ENCODE results near the gene XYLT1. TPM values are rescaled to one million over a fixed set of nuclear protein-coding genes. Genes with fewer than 3 reads are reported as not detected.

XYLT1 gene
- total RNA-seq, 1 experiment from 2014 or later = not detected

DNA sequence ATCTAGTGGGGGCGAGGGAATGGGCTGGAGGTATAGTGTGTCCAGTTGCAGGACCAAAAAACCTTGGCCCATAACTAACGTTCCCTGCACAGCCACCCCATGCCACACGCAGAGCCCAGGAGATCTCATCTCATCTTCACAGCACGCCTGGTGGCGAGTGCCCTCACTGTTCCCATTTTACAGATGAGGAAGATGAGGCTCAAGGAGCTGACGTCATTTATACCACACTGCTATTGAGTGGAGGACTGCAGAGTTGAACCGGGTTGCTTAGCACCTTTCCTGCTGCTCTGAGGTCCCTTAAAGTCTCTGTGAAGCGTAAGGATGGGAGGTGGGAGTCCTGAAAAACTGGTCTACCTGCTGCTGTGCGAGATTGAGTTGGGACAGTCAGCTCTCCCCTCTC lies 172.5 kb downstream of the XYLT1 start:
- Histone ChIP-seq H3K27me3 (ENCODE audit: low read length) (no peaks in the 10 kb centered on the region), H3K9me3 (ENCODE audit: low read length) (no peaks in the 10 kb centered on the region), H4K20me1 (ENCODE audit: low read length) (no peaks in the 10 kb centered on the region), H3K79me2 (ENCODE audit: low read length) (no peaks in the 10 kb centered on the region), H3K36me3 (ENCODE audit: low read depth, low read length) (no peaks in the 10 kb centered on the region), H3K9me2 (replicated peaks; ENCODE audit: low read length) (no peaks in the 10 kb centered on the region), H3K4me3 (ENCODE audit: low read length) (no peak overlapping the region), H3K4me1 (ENCODE audit: insufficient read depth, low read length) (no peaks in the 10 kb centered on the region), H3K4me2 (ENCODE audit: low read length) (no peak overlapping the region), H3K27ac (ENCODE audit: low read length) (no peak overlapping the region), H3F3A (ENCODE audit: low read length, unreplicated experiment) (no peaks in the 10 kb centered on the region), H3K9ac (ENCODE audit: low read length) (no peak overlapping the region), H2AFZ (ENCODE audit: low read length) (no peak overlapping the region)
- BruUV-seq (replicated peaks) = no TSS peak
- ATAC-seq (no peak), DNase-seq (no peak)
- TF ChIP-seq, protein P1, sequence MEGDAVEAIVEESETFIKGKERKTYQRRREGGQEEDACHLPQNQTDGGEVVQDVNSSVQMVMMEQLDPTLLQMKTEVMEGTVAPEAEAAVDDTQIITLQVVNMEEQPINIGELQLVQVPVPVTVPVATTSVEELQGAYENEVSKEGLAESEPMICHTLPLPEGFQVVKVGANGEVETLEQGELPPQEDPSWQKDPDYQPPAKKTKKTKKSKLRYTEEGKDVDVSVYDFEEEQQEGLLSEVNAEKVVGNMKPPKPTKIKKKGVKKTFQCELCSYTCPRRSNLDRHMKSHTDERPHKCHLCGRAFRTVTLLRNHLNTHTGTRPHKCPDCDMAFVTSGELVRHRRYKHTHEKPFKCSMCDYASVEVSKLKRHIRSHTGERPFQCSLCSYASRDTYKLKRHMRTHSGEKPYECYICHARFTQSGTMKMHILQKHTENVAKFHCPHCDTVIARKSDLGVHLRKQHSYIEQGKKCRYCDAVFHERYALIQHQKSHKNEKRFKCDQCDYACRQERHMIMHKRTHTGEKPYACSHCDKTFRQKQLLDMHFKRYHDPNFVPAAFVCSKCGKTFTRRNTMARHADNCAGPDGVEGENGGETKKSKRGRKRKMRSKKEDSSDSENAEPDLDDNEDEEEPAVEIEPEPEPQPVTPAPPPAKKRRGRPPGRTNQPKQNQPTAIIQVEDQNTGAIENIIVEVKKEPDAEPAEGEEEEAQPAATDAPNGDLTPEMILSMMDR (conservative IDR thresholded peaks at IDR 0.05; ENCODE audit: low read depth, low read length) = no peak
- TF ChIP-seq EZH2phosphoT487 (IDR thresholded peaks at IDR 0.05; ENCODE audit: borderline replicate concordance, low read length) = no peak
- TF ChIP-seq EZH2 (IDR thresholded peaks at IDR 0.05; ENCODE audit: low read length, unreplicated experiment) = no peak
- intact Hi-C loops (cut with micrococcal nuclease) = no loop called here
- CTCF ChIA-PET = no interaction called here
- POLR2A ChIA-PET (ENCODE audit: unreplicated experiment) = no interaction called here

DNA sequence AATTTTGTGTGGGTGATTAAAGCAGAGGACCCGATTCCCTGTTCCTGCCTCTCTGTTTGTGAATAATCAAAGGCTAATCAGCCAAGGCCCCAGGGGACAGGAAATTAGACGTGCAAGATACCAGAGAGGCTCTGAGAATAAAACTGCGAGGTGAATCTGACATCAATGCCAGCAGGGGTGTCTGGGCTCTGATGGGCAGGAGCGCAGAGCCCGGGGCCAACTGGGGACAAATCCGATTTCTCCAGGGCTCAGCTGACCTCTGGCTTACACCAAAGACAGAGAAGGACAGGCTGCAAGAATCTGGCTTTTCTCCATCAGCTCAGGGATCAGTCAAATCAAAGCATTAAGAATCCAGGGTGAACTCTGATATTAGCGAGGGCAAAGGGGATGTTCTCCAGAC lies 174.3 kb downstream of the XYLT1 start:
- no peaks in the 10 kb centered on the region for H3K79me2 ChIP-seq (ENCODE audit: low read length)
- H4K20me1 ChIP-seq (ENCODE audit: low read length) = no peaks in the 10 kb centered on the region
- intact Hi-C loops (cut with micrococcal nuclease) = no loop called here

DNA sequence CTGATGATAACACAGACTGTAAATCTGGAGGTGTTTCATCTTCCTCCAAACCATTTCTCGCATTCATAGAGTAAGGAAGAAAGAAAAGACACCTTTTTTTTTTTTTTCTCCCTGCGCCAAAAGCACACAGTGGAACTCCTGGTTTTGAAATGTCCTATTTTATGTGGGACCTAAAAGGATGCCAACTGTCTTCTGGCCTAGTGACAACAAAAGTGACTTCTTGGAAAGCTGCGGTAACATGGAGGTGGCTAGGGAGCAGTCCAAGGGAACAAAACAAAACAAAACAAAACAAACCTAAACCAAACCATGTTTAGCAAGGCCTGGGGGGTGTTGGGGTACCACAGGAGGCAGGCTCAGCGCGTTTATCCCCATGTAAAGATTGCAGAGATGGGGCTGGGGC lies 174.8 kb downstream of the XYLT1 start:
- no TSS peak for BruUV-seq (replicated peaks)
- intact Hi-C loops (cut with micrococcal nuclease) = no loop called here
- no peak for ATAC-seq
- Histone ChIP-seq H4K20me1 (ENCODE audit: low read length) (no peaks in the 10 kb centered on the region), H3K4me1 (ENCODE audit: insufficient read depth, low read length) (no peaks in the 10 kb centered on the region), H3K9me3 (ENCODE audit: low read length) (no peaks in the 10 kb centered on the region), H3K4me2 (ENCODE audit: low read length) (no peak overlapping the region), H3K27me3 (ENCODE audit: low read length) (no peaks in the 10 kb centered on the region), H3F3A (ENCODE audit: low read length, unreplicated experiment) (no peaks in the 10 kb centered on the region), H3K9me2 (replicated peaks; ENCODE audit: low read length) (no peaks in the 10 kb centered on the region), H3K4me3 (ENCODE audit: low read length) (no peak overlapping the region), H2AFZ (ENCODE audit: low read length) (no peak overlapping the region), H3K79me2 (ENCODE audit: low read length) (no peaks in the 10 kb centered on the region), H3K27ac (ENCODE audit: low read length) (no peak overlapping the region), H3K36me3 (ENCODE audit: low read depth, low read length) (no peaks in the 10 kb centered on the region), H3K9ac (ENCODE audit: low read length) (no peak overlapping the region)
- ChIA-PET CTCF (no interaction called here), POLR2A (ENCODE audit: unreplicated experiment) (no interaction called here)
- DNase-seq = no peak
- TF ChIP-seq EZH2phosphoT487 (IDR thresholded peaks at IDR 0.05; ENCODE audit: borderline replicate concordance, low read length) (no peak), EZH2 (IDR thresholded peaks at IDR 0.05; ENCODE audit: low read length, unreplicated experiment) (no peak)
- TF ChIP-seq, protein P1 (conservative IDR thresholded peaks at IDR 0.05; ENCODE audit: low read depth, low read length) = no peak

More for the DNA sequence above, 174.3 kb downstream of the XYLT1 start:
- no peak for TF ChIP-seq EZH2phosphoT487 (IDR thresholded peaks at IDR 0.05; ENCODE audit: borderline replicate concordance, low read length)
- TF ChIP-seq EZH2 (IDR thresholded peaks at IDR 0.05; ENCODE audit: low read length, unreplicated experiment) = no peak
- TF ChIP-seq, protein P1 (conservative IDR thresholded peaks at IDR 0.05; ENCODE audit: low read depth, low read length) = no peak
- Histone ChIP-seq H3K27me3 (ENCODE audit: low read length) (no peaks in the 10 kb centered on the region), H3K9me3 (ENCODE audit: low read length) (no peaks in the 10 kb centered on the region), H3K9me2 (replicated peaks; ENCODE audit: low read length) (no peaks in the 10 kb centered on the region), H2AFZ (ENCODE audit: low read length) (no peak overlapping the region), H3K4me3 (ENCODE audit: low read length) (no peak overlapping the region), H3K36me3 (ENCODE audit: low read depth, low read length) (no peaks in the 10 kb centered on the region), H3K27ac (ENCODE audit: low read length) (no peak overlapping the region), H3K4me2 (ENCODE audit: low read length) (no peak overlapping the region), H3K4me1 (ENCODE audit: insufficient read depth, low read length) (no peaks in the 10 kb centered on the region), H3F3A (ENCODE audit: low read length, unreplicated experiment) (no peaks in the 10 kb centered on the region), H3K9ac (ENCODE audit: low read length) (no peak overlapping the region)
- ChIA-PET CTCF (no interaction called here), POLR2A (ENCODE audit: unreplicated experiment) (no interaction called here)
- no TSS peak for BruUV-seq (replicated peaks)
- no peak for ATAC-seq
- DNase-seq = no peak
